Measurements from ENCODE around the gene DCHS2. TPM values are rescaled to one million over a fixed set of nuclear protein-coding genes. Genes with fewer than 3 reads are reported as not detected.

Gene DCHS2
- total RNA-seq, 1 donor from 2014 or later = not detected

GRCh38 chr4:154389148-154389547, 102.5 kb downstream of the DCHS2 start:
- Mint-ChIP-seq H3K27ac (no peak overlapping the region), H3K4me1 (ENCODE audit: low read depth) (no peaks in the 10 kb centered on the region), H3K27me3 (ENCODE audit: low read depth) (peaks cover 5% of the 10 kb centered on the region), H3K9me3 (peaks cover 4% of the 10 kb centered on the region), H3K4me3 (ENCODE audit: low read depth) (no peak overlapping the region), H3K36me3 (ENCODE audit: low read depth) (no peaks in the 10 kb centered on the region)
- no peak for DNase-seq (ENCODE audit: low spot score)
- intact Hi-C loops (cut with micrococcal nuclease) = no loop called here

- Mint-ChIP-seq H3K36me3 (ENCODE audit: low read depth) (no peaks in the 10 kb centered on the region), H3K4me1 (ENCODE audit: low read depth) (no peaks in the 10 kb centered on the region), H3K27ac (no peak overlapping the region), H3K27me3 (ENCODE audit: low read depth) (peaks cover 8% of the 10 kb centered on the region), H3K4me3 (ENCODE audit: low read depth) (no peak overlapping the region), H3K9me3 (peaks cover 4% of the 10 kb centered on the region)
- no peak for DNase-seq (ENCODE audit: low spot score)
- intact Hi-C loops (cut with micrococcal nuclease) = no loop called here
Measured at GRCh38 chr4:154384012-154384411, 107.6 kb downstream of the DCHS2 start.

GRCh38 chr4:154376486-154376885, 115.1 kb downstream of the DCHS2 start:
- Mint-ChIP-seq H3K4me1 (ENCODE audit: low read depth) (no peaks in the 10 kb centered on the region), H3K27ac (no peak overlapping the region), H3K9me3 (no peaks in the 10 kb centered on the region), H3K4me3 (ENCODE audit: low read depth) (no peak overlapping the region), H3K27me3 (ENCODE audit: low read depth) (peaks cover 14% of the 10 kb centered on the region), H3K36me3 (ENCODE audit: low read depth) (no peaks in the 10 kb centered on the region)
- no peak for DNase-seq (ENCODE audit: low spot score)
- intact Hi-C loops (cut with micrococcal nuclease) = no loop called here

- Mint-ChIP-seq H3K27me3 (ENCODE audit: low read depth) (peaks cover 12% of the 10 kb centered on the region), H3K27ac (no peak overlapping the region), H3K4me3 (ENCODE audit: low read depth) (no peak overlapping the region), H3K4me1 (ENCODE audit: low read depth) (peaks cover 14% of the 10 kb centered on the region), H3K9me3 (no peaks in the 10 kb centered on the region), H3K36me3 (ENCODE audit: low read depth) (no peaks in the 10 kb centered on the region)
- intact Hi-C loops (cut with micrococcal nuclease) = loop anchor here (10.0 kb wide), 1 partner anchor 1007 kb away; the partner anchor contains the start of gene MAP9
- DNase-seq (ENCODE audit: low spot score) = no peak
Measured at GRCh38 chr4:154368060-154368459, 123.5 kb downstream of the DCHS2 start.

- Mint-ChIP-seq H3K4me1 (ENCODE audit: low read depth) (peaks cover 15% of the 10 kb centered on the region), H3K9me3 (no peaks in the 10 kb centered on the region), H3K27me3 (ENCODE audit: low read depth) (peaks cover 12% of the 10 kb centered on the region), H3K27ac (no peak overlapping the region), H3K36me3 (ENCODE audit: low read depth) (no peaks in the 10 kb centered on the region), H3K4me3 (ENCODE audit: low read depth) (peak overlapping the region; percentile 56)
- intact Hi-C loops (cut with micrococcal nuclease) = loop anchor here (10.0 kb wide), 1 partner anchor 1007 kb away; the partner anchor contains the start of gene MAP9
- DNase-seq (ENCODE audit: low spot score) = no peak
Measured at GRCh38 chr4:154367659-154368058, 123.9 kb downstream of the DCHS2 start.

GRCh38 chr4:154366956-154367355, 124.6 kb downstream of the DCHS2 start:
- DNase-seq (ENCODE audit: low spot score) = no peak
- peaks cover 17% of the 10 kb centered on the region for H3K4me1 Mint-ChIP-seq (ENCODE audit: low read depth)
- peaks cover 18% of the 10 kb centered on the region for H3K27me3 Mint-ChIP-seq (ENCODE audit: low read depth)
- no peak overlapping the region for H3K27ac Mint-ChIP-seq
- H3K4me3 Mint-ChIP-seq (ENCODE audit: low read depth) = no peak overlapping the region
- no peaks in the 10 kb centered on the region for H3K9me3 Mint-ChIP-seq
- intact Hi-C loops (cut with micrococcal nuclease) = loop anchor here (10.0 kb wide), 1 partner anchor 1008 kb away; the partner anchor contains the start of gene MAP9
- H3K36me3 Mint-ChIP-seq (ENCODE audit: low read depth) = no peaks in the 10 kb centered on the region

- no peaks in the 10 kb centered on the region for H3K9me3 Mint-ChIP-seq
- H3K4me3 Mint-ChIP-seq (ENCODE audit: low read depth) = no peak overlapping the region
- no peak for DNase-seq (ENCODE audit: low spot score)
- no peaks in the 10 kb centered on the region for H3K36me3 Mint-ChIP-seq (ENCODE audit: low read depth)
- peaks cover 21% of the 10 kb centered on the region for H3K27me3 Mint-ChIP-seq (ENCODE audit: low read depth)
- H3K4me1 Mint-ChIP-seq (ENCODE audit: low read depth) = peaks cover 29% of the 10 kb centered on the region
- no peak overlapping the region for H3K27ac Mint-ChIP-seq
- intact Hi-C loops (cut with micrococcal nuclease) = loop anchor here (10.0 kb wide), 1 partner anchor 1011 kb away; the partner anchor contains the start of gene MAP9
Measured at GRCh38 chr4:154364066-154364845, 127.3 kb downstream of the DCHS2 start.

- DNase-seq (ENCODE audit: low spot score) = no peak
- intact Hi-C loops (cut with micrococcal nuclease) = loop anchor here (10.0 kb wide), 1 partner anchor 1013 kb away; the partner anchor contains the start of gene MAP9
- Mint-ChIP-seq H3K4me1 (ENCODE audit: low read depth) (peaks cover 18% of the 10 kb centered on the region), H3K4me3 (ENCODE audit: low read depth) (no peak overlapping the region), H3K36me3 (ENCODE audit: low read depth) (no peaks in the 10 kb centered on the region), H3K27ac (peak overlapping the region; percentile 10), H3K9me3 (no peaks in the 10 kb centered on the region), H3K27me3 (ENCODE audit: low read depth) (peaks cover 30% of the 10 kb centered on the region)
Measured at GRCh38 chr4:154361450-154361849, 130.1 kb downstream of the DCHS2 start.

- no peak overlapping the region for H3K27ac Mint-ChIP-seq
Measured at GRCh38 chr4:154360491-154360890, 131.1 kb downstream of the DCHS2 start.

GRCh38 chr4:154354883-154355282, 136.7 kb downstream of the DCHS2 start:
- no peak overlapping the region for H3K27ac Mint-ChIP-seq
- peaks cover 2% of the 10 kb centered on the region for H3K4me1 Mint-ChIP-seq (ENCODE audit: low read depth)
- no peaks in the 10 kb centered on the region for H3K9me3 Mint-ChIP-seq
- H3K27me3 Mint-ChIP-seq (ENCODE audit: low read depth) = peaks cover 10% of the 10 kb centered on the region
- H3K4me3 Mint-ChIP-seq (ENCODE audit: low read depth) = no peak overlapping the region
- no peak for DNase-seq (ENCODE audit: low spot score)
- H3K36me3 Mint-ChIP-seq (ENCODE audit: low read depth) = no peaks in the 10 kb centered on the region
- intact Hi-C loops (cut with micrococcal nuclease) = no loop called here

More at GRCh38 chr4:154360491-154360890, 131.1 kb downstream of the DCHS2 start:
- H3K9me3 Mint-ChIP-seq = no peaks in the 10 kb centered on the region
- no peak for DNase-seq (ENCODE audit: low spot score)
- H3K36me3 Mint-ChIP-seq (ENCODE audit: low read depth) = no peaks in the 10 kb centered on the region
- H3K27me3 Mint-ChIP-seq (ENCODE audit: low read depth) = peaks cover 30% of the 10 kb centered on the region
- intact Hi-C loops (cut with micrococcal nuclease) = loop anchor here (10.0 kb wide), 1 partner anchor 1014 kb away; the partner anchor contains the start of gene MAP9
- peaks cover 18% of the 10 kb centered on the region for H3K4me1 Mint-ChIP-seq (ENCODE audit: low read depth)
- H3K4me3 Mint-ChIP-seq (ENCODE audit: low read depth) = no peak overlapping the region

- no peaks in the 10 kb centered on the region for H3K36me3 Mint-ChIP-seq (ENCODE audit: low read depth)
- no peaks in the 10 kb centered on the region for H3K9me3 Mint-ChIP-seq
- peaks cover 2% of the 10 kb centered on the region for H3K4me1 Mint-ChIP-seq (ENCODE audit: low read depth)
- no peak overlapping the region for H3K27ac Mint-ChIP-seq
- H3K27me3 Mint-ChIP-seq (ENCODE audit: low read depth) = peaks cover 5% of the 10 kb centered on the region
- intact Hi-C loops (cut with micrococcal nuclease) = no loop called here
- no peak for DNase-seq (ENCODE audit: low spot score)
- H3K4me3 Mint-ChIP-seq (ENCODE audit: low read depth) = no peak overlapping the region
Measured at GRCh38 chr4:154349829-154350228, 141.8 kb downstream of the DCHS2 start.

- intact Hi-C loops (cut with micrococcal nuclease) = no loop called here
- Mint-ChIP-seq H3K36me3 (ENCODE audit: low read depth) (no peaks in the 10 kb centered on the region), H3K27me3 (ENCODE audit: low read depth) (peaks cover 5% of the 10 kb centered on the region), H3K4me3 (ENCODE audit: low read depth) (no peak overlapping the region), H3K27ac (no peak overlapping the region), H3K9me3 (no peaks in the 10 kb centered on the region), H3K4me1 (ENCODE audit: low read depth) (peaks cover 2% of the 10 kb centered on the region)
- no peak for DNase-seq (ENCODE audit: low spot score)
Measured at GRCh38 chr4:154348657-154349056, 142.9 kb downstream of the DCHS2 start.

- H3K36me3 Mint-ChIP-seq (ENCODE audit: low read depth) = no peaks in the 10 kb centered on the region
- intact Hi-C loops (cut with micrococcal nuclease) = no loop called here
- no peak overlapping the region for H3K4me3 Mint-ChIP-seq (ENCODE audit: low read depth)
- no peaks in the 10 kb centered on the region for H3K9me3 Mint-ChIP-seq
- H3K27me3 Mint-ChIP-seq (ENCODE audit: low read depth) = peaks cover 3% of the 10 kb centered on the region
- DNase-seq (ENCODE audit: low spot score) = no peak
- no peak overlapping the region for H3K27ac Mint-ChIP-seq
- peaks cover 2% of the 10 kb centered on the region for H3K4me1 Mint-ChIP-seq (ENCODE audit: low read depth)
Measured at GRCh38 chr4:154345359-154345758, 146.2 kb downstream of the DCHS2 start.
